Measurements from ENCODE around the gene OCA2.

Gene OCA2

GRCh38 chr15:27936164-27936563, 163.0 kb downstream of the OCA2 start:
- no peak for TF ChIP-seq CTCF (IDR thresholded peaks at IDR 0.05; ENCODE audit: low read depth, low read length, missing control alignments)
- no peak for DNase-seq (ENCODE audit: low read depth)
- no peak overlapping the region for H3K4me3 ChIP-seq (ENCODE audit: low read depth, low read length)

GRCh38 chr15:27935328-27935727, 163.8 kb downstream of the OCA2 start:
- no peak overlapping the region for H3K4me3 ChIP-seq (ENCODE audit: low read depth, low read length)
- TF ChIP-seq CTCF (IDR thresholded peaks at IDR 0.05; ENCODE audit: low read depth, low read length, missing control alignments), result no peak
- no peak for DNase-seq (ENCODE audit: low read depth)

- no peak overlapping the region for H3K4me3 ChIP-seq (ENCODE audit: low read depth, low read length)
- DNase-seq (ENCODE audit: low read depth), result no peak
- no peak for TF ChIP-seq CTCF (IDR thresholded peaks at IDR 0.05; ENCODE audit: low read depth, low read length, missing control alignments)
These were observed 164.3 kb downstream of the OCA2 start for GRCh38 chr15:27934782-27935181.

- H3K4me3 ChIP-seq (ENCODE audit: low read depth, low read length), result no peak overlapping the region
- TF ChIP-seq CTCF (IDR thresholded peaks at IDR 0.05; ENCODE audit: low read depth, low read length, missing control alignments), result no peak
- no peak for DNase-seq (ENCODE audit: low read depth)
These were observed 165.6 kb downstream of the OCA2 start for GRCh38 chr15:27933562-27933961.

- H3K4me3 ChIP-seq (ENCODE audit: low read depth, low read length), result no peak overlapping the region
- no peak for TF ChIP-seq CTCF (IDR thresholded peaks at IDR 0.05; ENCODE audit: low read depth, low read length, missing control alignments)
- no peak for DNase-seq (ENCODE audit: low read depth)
These were observed 166.5 kb downstream of the OCA2 start for GRCh38 chr15:27932600-27932999.

GRCh38 chr15:27928386-27928785, 170.7 kb downstream of the OCA2 start:
- no peak for TF ChIP-seq CTCF (IDR thresholded peaks at IDR 0.05; ENCODE audit: low read depth, low read length, missing control alignments)
- no peak for DNase-seq (ENCODE audit: low read depth)
- no peak overlapping the region for H3K4me3 ChIP-seq (ENCODE audit: low read depth, low read length)

- DNase-seq (ENCODE audit: low read depth), result no peak
- TF ChIP-seq CTCF (IDR thresholded peaks at IDR 0.05; ENCODE audit: low read depth, low read length, missing control alignments), result no peak
- H3K4me3 ChIP-seq (ENCODE audit: low read depth, low read length), result no peak overlapping the region
These were observed 186.8 kb downstream of the OCA2 start for GRCh38 chr15:27912283-27912682.

Data from GM12864 (cell line).